Measurements from ENCODE around the gene CD180.

GRCh38 chr5:67142816-67143215, 53.8 kb downstream of the CD180 start:
- TF ChIP-seq CTCF (IDR thresholded peaks at IDR 0.05; ENCODE audit: low read depth, low read length) (no peak), EZH2phosphoT487 (IDR thresholded peaks at IDR 0.05; ENCODE audit: low read depth) (no peak)
